Right lobe of liver (tissue), 4 donors: Measurements from ENCODE around the gene ALK.

ENCODE experiments used
- CTCF ChIP-seq, 4 donors: fragments of 200-600 bp in 3 of 4; fragments of 450-650 bp in 1 of 4; IDR thresholded peaks; one replicate each; pipeline versions ENCODE4 v1.5.1 to v1.8.0; 2016 to 2022; ENCODE audit warnings: antibody characterized with exemption in 4 of 4, mild to moderate bottlenecking in 2 of 4
- POLR2A ChIP-seq: fragments of 450-650 bp; IDR thresholded peaks from one replicate; pipeline ENCODE4 v1.6.1; 2017; ENCODE audit warnings: antibody characterized with exemption, mild to moderate bottlenecking
- donor health status: DM: no; HTN: no; CAD: no.
- donor health status: DM: no; HTN: no; CAD: no.
- donor health status: DM: no; HTN: yes; CAD: no.

DNA sequence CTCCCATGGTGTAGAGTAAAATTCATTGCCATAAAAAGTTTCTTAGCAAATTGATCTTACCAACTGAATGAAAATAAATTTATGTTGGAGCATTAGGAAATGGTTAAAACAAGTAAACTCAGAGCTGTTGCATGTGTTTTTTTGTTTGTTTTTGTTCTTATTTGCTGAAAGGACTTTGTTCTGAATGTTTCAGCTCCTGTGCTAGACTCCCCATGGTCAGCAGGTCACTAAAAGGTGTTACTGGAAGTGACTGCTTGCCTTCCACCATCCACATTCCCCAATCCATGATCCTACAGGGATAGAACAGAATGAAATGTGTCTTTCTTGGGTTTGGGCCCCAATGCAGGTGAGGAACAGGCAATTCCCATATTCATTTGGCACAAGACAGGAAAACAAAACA lies 101.8 kb downstream of the ALK start:
- TF ChIP-seq POLR2A (no peak), CTCF (IDR thresholded peaks at IDR 0.05) (no peak)
